Testis (tissue), 2 donors: Measurements from ENCODE around the gene DEFB132.

ENCODE experiments used
- POLR2A ChIP-seq: fragments of 450-650 bp; IDR thresholded peaks from one replicate; pipeline ENCODE4 v1.6.1; 2017; ENCODE audit warnings: antibody characterized with exemption, mild to moderate bottlenecking, moderate library complexity
- TF ChIP-seq, protein P1 (sequence below), 3 experiments: fragments of 450-650 bp in 2 of 3; fragments of 200-600 bp in 1 of 3; sonication (generic) in 1 of 3; IDR thresholded peaks; one replicate each; pipeline ENCODE4 v1.5.1; 2016 to 2019; ENCODE audit warnings: antibody characterized with exemption in 3 of 3, mild to moderate bottlenecking in 2 of 3, moderate library complexity in 1 of 3

DNA sequence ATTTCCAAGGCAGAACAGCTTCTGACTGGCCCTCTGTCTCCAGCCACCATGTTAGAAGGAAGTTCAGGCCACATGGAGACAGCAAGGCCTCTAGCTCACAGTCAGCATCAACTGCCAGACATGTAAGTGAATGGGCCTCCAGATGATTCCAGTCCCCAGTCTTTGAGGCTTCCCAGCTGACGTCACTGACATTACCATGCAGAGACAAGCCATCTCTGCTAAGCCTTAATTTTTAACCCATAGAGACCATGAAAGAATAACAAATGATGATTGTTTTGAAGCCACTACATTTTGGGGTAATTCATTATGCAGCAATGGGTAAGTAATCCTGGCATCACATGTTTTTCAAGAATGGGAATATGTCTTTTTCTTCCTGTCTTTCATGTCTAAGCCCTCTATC is 41.7 kb upstream of the DEFB132 start:
- no peak for TF ChIP-seq POLR2A
- TF ChIP-seq, protein P1, sequence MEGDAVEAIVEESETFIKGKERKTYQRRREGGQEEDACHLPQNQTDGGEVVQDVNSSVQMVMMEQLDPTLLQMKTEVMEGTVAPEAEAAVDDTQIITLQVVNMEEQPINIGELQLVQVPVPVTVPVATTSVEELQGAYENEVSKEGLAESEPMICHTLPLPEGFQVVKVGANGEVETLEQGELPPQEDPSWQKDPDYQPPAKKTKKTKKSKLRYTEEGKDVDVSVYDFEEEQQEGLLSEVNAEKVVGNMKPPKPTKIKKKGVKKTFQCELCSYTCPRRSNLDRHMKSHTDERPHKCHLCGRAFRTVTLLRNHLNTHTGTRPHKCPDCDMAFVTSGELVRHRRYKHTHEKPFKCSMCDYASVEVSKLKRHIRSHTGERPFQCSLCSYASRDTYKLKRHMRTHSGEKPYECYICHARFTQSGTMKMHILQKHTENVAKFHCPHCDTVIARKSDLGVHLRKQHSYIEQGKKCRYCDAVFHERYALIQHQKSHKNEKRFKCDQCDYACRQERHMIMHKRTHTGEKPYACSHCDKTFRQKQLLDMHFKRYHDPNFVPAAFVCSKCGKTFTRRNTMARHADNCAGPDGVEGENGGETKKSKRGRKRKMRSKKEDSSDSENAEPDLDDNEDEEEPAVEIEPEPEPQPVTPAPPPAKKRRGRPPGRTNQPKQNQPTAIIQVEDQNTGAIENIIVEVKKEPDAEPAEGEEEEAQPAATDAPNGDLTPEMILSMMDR (IDR thresholded peaks at IDR 0.05): no peak
